ENCODE measurements around the gene EGFL8.

Gene EGFL8

DNA sequence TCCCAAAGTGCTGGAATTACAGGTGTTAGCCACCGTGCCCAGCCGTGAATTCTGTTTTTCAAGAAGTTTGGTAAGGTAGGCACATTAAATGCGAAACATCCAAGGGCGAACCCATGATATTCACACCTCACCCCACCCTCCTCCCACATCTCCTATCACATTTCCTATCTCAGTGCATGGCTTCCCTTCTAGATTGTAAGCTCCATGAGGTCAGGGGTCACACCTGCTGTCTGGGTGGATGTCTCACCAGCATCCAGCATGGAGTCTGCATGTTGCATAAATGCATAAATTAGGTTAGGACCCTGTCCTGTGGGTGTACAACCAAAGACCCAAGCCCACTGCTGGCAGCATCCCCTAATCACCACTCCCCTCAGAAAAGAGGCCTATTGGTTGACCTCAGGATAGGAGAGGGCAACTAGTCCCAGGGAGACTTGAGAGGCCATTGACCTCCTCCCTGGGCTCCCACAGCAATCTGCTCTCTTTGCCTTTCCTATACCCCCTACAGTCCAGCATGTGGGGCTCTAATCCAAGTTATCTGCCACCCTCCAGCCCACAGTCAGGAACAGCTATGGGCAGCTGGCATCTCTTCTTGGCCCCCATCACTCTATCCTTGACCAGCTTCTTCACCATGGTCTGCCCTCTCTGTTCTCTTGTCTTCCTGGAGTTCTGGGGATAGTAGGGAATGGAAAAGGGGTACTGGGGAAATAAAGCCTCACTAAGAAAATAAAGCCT is 16.8 kb upstream of the EGFL8 start:
- DNase-seq, result no peak

- peak; percentile 70 for DNase-seq
Measured at GRCh38 chr6:32148289-32149091, 15.9 kb upstream of the EGFL8 start.

DNA sequence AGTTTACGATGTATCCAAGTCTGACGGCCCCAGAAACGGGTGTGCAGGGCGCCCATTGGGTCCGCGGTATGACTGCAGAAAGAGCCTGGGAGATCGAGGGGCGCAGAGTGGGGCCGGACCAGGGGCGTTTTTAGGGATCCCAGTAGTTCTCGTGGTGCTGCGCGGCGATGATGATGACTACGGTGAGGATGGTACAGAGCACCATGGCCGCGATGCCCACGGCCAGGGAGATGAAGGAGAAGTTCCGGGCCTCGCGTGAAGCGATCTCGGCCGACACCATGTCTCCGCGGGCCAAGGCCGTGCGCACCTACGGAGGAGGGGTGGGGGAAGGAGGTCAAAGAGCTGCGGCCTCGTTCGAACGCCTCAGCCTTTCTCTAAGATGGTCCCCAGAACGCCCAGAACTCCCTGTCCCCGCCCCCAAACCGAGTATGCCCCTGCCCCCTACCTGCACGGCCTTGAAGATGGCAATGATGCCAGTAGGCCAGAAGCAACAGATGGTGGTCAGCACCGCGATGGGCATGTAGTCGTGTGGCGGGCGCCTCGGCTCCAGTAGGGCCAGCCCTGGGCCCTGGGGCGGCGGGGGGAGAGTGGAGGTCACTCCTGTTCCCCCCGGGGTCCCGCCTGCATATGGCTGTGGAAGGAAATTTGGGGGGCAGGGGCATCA is 15.2 kb upstream of the EGFL8 start:
- DNase-seq, result no peak

DNA sequence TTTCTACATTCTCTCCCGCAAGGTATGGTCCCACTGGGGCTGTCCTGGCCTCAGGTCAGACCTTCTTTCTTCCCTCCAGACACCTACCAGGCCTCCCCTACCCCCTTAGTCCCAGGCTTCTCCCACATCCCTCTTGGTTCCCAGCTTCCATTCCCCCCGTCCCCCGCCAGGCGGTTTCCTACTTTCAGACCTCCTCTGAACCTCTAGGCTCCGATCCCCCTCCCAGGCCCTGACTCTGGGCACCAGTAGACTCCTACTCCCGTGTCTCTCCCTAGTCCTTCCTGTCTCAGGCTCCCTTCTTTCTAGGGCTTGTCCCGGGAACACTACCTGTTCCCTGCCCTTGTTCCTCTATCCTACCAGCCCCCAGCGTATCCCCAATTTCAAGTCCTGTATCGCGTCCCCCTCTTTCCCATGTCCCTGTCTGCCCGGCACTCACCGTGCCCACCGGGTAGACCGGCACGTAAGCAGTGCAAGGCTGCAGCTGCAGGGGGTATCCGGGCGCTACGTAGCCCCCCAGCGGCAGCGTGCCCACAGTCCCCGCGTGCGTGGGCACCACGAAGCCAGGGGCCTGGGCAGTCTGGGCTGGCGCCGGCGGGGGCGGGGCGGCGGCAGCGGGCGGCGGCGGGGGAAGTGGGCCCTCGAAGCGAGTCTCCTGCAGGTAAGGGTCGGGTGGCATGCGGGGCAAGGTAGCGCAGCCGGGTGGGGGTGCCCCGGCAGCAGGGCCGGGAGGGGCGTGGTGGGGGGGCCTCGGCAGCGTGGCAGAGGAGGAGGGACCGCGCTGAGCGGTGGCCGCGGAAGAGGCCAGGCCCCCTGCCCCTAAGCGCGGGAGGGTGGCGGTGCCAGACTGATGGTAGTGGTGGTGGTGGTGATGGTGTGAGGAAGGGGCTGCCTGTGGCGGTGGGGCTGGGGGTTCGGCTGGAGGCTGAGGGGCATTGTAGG is 14.2 kb upstream of the EGFL8 start:
- DNase-seq, result peak; percentile 55

GRCh38 chr6:32151181-32151862 is 13.1 kb upstream of the EGFL8 start:
- no peak for DNase-seq

DNA sequence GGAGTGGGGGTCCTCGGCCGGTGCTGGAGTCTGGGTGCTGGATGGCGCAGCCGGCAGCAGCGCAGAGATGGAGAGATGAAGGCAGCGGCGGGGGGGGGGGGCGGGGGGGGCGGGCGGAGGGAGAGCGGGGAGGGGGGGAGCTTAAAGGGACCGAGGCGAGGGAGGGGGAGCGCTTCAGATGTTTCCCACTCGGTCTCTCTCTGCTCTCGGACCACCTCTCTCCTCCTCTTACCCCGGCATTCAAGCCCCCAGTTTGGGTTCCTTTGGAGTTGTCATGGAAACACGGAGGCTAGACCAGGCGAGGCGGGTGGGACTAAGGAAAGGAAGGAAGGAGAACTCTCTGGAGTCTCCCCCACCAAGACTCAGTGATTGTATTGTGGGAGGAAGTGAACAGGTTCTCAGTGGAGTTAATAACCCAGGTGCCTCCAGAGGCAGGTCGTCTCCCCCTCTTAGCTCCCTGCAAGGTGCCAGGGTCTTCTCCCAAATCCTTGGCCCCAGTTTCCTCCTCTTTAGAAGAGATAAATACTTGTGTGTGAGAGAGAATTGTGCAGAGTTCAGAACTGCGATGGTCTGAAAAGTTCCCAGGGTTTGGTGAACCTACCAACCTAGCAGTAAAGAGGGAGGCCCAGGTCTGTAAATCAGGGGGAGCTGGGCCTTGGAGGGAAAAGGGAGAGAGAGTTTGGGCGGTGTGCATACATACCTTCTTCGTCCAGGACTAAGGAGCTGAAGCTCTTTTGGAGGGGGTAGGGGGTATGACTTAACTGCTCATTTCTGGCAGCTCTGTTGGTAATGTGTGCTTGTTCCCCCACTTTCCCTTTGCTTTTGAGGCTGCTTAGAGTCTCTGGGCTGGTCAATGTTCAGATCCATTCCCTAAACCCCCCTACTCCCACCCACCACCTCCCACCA is 12.3 kb upstream of the EGFL8 start, which contains the start of gene PRRT1:
Gene PRRT1, minus strand, starts transcription at position 77 of the 906 bp plus-strand sequence. CDS start 112 bp downstream, outside the sequence.
- DNase-seq, result no peak

DNA sequence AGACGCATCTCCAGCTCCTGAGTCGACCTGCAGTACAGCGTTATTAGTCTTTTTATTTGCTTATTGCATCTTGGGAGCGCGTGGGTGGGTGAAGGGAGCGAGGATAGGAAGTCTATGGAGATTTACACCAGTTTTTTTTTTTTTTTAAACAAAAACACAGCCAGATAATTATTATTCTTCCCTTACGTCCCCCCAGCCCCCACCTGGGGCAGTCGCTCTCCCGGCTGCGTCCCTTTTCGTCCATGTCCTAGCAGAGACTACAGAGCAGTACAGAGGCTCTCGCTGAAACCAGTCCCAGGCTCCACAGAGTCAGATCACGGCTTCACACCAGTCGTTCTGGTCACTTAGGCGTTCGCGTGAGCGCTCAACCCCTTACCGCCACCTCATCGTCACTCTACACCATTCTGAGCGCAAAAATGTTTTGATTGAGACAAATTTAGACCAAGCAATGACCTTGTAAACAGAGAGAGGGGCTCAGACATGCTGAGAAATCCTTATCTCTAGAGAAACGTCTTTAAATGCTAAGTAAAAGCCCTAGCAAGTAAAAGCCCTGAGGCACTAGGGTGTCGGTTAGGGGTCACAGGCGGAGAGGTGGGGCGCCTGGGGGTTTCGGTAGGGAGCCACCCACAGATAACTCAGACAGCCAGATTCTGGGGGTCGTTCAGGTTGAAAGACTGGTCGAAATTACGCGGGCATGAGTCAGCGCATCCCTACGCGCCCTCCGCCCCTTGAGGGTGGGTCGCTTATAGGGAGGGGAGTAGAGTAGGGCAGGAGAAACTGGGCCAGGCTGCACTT is 11.4 kb upstream of the EGFL8 start:
- peak; percentile 93 for DNase-seq

DNA sequence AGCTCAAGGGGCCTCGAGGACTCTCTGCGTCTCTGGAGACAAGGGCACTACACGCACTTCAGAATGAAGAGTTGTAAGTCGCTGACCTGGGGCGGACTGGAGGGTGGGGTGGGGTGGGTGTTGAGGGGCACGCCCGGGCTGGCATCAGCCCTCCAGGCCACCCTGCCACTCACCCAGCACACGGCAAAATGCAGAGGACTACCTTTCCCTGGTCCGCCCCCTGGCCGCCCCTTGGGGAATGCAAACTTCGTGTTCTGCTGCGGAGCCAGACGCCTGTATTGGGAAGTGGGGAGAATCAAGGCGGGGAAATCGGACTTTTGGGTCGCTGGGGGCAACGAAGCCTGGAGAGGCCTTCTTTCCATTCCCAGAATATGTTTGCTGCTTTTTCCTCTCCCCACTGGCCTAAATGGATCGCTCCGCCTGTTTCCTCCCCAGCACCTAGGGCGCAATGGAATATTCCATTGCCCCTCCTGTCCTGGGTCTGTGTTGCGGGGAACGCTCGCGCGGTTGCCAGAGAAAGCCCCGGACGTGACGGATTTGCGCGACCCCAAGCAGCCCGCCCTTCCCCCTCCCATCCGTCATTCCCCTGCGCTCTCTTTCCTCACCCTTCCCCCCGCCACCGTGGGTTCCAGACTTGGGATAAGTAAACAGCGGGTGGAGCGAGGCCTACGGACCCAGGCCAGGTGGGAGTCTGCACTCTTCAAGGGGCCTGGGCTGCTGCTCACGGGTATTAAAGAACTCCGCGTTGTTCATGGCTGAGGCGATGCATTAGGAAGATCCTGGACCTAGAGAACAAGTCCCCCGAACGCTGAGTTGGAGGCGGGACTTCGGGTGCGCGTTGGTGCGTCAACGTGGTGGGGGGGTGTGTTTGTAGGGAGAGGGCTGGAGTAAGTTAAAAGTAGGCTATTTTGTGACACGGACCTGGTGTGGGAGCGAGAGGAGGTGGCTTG is 10.6 kb upstream of the EGFL8 start, which contains the start of gene PPT2:
Gene PPT2, plus strand, starts transcription at position 578 of the 950 bp plus-strand sequence. CDS start 454 bp downstream, outside the sequence.
- DNase-seq, result peak; percentile 94

DNA sequence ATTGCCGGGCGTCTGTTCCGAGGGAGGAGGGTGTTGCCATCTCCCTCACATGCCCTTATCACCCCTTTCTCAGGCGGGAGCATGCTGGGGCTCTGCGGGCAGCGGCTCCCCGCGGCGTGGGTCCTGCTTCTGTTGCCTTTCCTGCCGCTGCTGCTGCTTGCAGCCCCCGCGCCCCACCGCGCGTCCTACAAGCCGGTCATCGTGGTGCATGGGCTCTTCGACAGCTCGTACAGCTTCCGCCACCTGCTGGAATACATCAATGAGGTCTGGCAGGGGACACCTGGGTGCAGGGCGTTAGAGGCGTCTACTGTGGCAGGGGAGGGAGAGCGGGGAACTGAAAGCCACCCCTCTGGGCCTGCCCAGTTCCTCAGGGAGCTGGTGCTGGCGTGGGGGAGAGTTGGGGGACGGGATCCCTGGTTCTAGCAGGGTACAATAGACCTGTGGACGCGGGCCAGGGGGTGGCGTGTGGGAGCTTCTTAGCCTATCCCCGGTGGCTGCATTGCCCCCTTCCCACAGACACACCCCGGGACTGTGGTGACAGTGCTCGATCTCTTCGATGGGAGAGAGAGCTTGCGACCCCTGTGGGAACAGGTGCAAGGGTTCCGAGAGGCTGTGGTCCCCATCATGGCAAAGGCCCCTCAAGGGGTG is 9.8 kb upstream of the EGFL8 start:
- DNase-seq, result peak; percentile 86

DNA sequence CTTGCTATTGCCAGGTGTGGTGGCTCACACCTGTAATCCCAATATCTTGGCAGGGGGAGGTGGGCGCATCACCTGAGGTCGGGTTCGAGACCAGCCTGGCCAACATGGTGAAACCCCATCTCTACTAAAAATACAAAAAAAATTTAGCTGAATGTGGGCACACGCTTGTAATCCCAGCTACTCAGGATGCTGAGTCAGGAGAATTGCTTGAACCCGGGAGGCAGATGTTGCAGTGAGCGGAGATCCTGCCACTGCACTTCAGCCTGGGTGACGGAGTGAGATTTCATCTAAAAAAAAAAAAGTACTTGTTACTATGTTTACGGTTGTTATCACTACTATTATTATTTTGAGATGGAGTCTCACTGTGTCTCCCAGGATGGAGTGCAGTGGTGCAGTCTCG is 7.5 kb upstream of the EGFL8 start:
- DNase-seq, result no peak

GRCh38 chr6:32158052-32158451 is 6.3 kb upstream of the EGFL8 start:
- no peak for DNase-seq

GRCh38 chr6:32163559-32164258 is 686 bp upstream of the EGFL8 start:
- DNase-seq, result no peak

DNA sequence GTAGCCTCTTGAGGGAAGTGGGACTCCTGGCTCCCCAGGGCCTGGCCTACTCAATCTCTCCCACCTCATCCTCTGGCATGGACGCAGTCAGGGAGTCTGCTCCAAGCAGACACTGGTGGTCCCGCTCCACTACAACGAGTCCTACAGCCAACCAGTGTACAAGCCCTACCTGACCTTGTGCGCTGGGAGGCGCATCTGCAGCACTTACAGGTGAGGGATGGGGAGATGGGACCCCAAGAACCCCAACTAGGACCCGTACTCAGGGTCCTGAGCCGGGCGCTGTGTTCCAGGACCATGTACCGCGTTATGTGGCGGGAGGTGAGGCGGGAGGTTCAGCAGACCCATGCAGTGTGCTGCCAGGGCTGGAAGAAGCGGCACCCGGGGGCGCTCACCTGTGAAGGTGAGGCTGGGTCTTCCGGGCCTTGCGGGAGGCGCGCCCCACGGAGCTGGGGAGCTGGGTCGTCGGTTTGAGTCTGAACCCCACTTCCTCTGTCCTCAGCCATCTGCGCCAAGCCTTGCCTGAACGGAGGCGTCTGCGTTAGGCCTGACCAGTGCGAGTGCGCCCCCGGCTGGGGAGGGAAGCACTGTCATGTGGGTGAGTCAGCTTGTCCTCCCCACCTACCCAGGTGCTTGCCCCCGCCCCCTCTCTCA is 2.1 kb downstream of the EGFL8 start:
- DNase-seq, result peak; percentile 79

GRCh38 chr6:32167154-32167760 is 2.9 kb downstream of the EGFL8 start:
- DNase-seq, result peak; percentile 70

DNA sequence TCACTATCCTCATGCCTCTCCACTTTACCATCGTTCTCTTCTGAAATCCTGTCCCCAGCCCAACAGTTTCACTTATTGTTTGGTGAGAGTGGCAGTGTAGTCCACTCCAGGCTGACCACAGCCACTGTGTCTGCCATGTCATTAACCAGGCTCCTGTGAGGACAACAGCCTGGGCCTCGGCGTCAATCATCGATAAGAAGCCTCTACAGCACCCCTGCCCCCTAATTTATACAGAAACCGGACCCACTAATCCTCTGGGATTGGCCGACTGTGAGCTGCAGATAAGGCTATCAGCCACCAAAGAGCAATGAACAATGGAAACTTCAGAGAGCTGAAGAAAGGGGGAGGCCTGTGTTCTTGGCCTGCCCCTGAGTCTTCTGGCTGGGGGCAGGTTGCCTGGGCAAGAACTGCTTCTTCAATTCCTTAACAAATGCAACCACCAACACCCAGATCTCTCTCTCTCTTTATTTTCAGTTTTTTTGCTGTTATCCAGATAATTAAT is 3.4 kb downstream of the EGFL8 start:
- DNase-seq, result no peak

GRCh38 chr6:32168350-32168749 is 4.0 kb downstream of the EGFL8 start:
- no peak for DNase-seq
